ENCODE measurements around the gene OR10G4. TPM values are rescaled to one million over a fixed set of nuclear protein-coding genes. Genes with fewer than 3 reads are reported as not detected.

Gene OR10G4
- total RNA-seq, 1 experiment from 2014 or later: not detected

DNA sequence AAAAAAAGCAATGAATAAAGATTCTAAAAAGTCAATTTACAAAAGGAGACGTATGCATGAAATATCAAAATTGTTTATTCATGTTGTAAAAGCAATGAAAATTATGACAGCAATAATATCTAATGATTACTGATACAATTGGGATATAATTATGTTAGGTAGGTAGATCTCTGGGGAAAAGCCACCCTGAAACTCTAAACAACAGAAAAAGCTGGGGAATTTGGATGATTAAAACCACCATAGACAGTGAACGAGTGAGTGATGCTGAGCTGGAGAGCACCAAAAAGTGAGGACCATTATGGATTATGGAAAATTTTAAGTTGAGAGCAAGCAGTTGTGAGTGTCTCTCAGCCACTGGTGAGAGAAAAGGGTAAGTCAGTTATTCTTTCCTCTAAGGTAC, 13.7 kb downstream of the OR10G4 start, which contains the start of gene OR10G8:
TSS of gene OR10G8 (plus strand) at position 301 of the 400 bp plus-strand sequence. CDS start 2,825 bp downstream, outside the sequence.
- no TSS peak for BruUV-seq (replicated peaks)
- DNase-seq (ENCODE audit: low read depth, low spot score) (no peak), ATAC-seq (no peak)
- Histone ChIP-seq H3K27me3 (ENCODE audit: control insufficient read depth, insufficient read depth, low read length) (no peaks in the 10 kb centered on the region), H3K9me3 (ENCODE audit: control insufficient read depth, insufficient read depth, low read depth, low read length) (no peaks in the 10 kb centered on the region), H3K36me3 (ENCODE audit: control insufficient read depth, insufficient read depth, low read length) (no peaks in the 10 kb centered on the region), H3K4me1 (ENCODE audit: control insufficient read depth, insufficient read depth, low read length) (no peaks in the 10 kb centered on the region), H3K4me3 (ENCODE audit: low read depth in 2 of 2, low read length in 2 of 2) (no peak within 1 kb of the TSS), H3K27ac (ENCODE audit: low read length) (no peak within 1 kb of the TSS)
- POLR2A ChIA-PET: no interaction called here
- intact Hi-C loops (cut with micrococcal nuclease; ENCODE audit: unreplicated experiment) (no loop called here), in situ Hi-C loops (cut with HindIII; ENCODE audit: low pct_unique_long_range_greater_than_20kb, low sequenced_read_pairs) (no loop called here)
- TF ChIP-seq, protein P1, sequence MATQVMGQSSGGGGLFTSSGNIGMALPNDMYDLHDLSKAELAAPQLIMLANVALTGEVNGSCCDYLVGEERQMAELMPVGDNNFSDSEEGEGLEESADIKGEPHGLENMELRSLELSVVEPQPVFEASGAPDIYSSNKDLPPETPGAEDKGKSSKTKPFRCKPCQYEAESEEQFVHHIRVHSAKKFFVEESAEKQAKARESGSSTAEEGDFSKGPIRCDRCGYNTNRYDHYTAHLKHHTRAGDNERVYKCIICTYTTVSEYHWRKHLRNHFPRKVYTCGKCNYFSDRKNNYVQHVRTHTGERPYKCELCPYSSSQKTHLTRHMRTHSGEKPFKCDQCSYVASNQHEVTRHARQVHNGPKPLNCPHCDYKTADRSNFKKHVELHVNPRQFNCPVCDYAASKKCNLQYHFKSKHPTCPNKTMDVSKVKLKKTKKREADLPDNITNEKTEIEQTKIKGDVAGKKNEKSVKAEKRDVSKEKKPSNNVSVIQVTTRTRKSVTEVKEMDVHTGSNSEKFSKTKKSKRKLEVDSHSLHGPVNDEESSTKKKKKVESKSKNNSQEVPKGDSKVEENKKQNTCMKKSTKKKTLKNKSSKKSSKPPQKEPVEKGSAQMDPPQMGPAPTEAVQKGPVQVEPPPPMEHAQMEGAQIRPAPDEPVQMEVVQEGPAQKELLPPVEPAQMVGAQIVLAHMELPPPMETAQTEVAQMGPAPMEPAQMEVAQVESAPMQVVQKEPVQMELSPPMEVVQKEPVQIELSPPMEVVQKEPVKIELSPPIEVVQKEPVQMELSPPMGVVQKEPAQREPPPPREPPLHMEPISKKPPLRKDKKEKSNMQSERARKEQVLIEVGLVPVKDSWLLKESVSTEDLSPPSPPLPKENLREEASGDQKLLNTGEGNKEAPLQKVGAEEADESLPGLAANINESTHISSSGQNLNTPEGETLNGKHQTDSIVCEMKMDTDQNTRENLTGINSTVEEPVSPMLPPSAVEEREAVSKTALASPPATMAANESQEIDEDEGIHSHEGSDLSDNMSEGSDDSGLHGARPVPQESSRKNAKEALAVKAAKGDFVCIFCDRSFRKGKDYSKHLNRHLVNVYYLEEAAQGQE (IDR thresholded peaks at IDR 0.05; ENCODE audit: insufficient read depth in 1 of 2, low read depth in 2 of 2, low read length in 1 of 2): no peak
- TF ChIP-seq SIN3A (IDR thresholded peaks at IDR 0.05; ENCODE audit: borderline replicate concordance, insufficient read depth, low read depth, low read length) (no peak), POLR2AphosphoS5 (IDR thresholded peaks at IDR 0.05; ENCODE audit: low read depth, low read length) (no peak), TCF7L2 (IDR thresholded peaks at IDR 0.05; ENCODE audit: low read depth, low read length) (no peak)
- TF ChIP-seq, protein P2, sequence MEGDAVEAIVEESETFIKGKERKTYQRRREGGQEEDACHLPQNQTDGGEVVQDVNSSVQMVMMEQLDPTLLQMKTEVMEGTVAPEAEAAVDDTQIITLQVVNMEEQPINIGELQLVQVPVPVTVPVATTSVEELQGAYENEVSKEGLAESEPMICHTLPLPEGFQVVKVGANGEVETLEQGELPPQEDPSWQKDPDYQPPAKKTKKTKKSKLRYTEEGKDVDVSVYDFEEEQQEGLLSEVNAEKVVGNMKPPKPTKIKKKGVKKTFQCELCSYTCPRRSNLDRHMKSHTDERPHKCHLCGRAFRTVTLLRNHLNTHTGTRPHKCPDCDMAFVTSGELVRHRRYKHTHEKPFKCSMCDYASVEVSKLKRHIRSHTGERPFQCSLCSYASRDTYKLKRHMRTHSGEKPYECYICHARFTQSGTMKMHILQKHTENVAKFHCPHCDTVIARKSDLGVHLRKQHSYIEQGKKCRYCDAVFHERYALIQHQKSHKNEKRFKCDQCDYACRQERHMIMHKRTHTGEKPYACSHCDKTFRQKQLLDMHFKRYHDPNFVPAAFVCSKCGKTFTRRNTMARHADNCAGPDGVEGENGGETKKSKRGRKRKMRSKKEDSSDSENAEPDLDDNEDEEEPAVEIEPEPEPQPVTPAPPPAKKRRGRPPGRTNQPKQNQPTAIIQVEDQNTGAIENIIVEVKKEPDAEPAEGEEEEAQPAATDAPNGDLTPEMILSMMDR (IDR thresholded peaks at IDR 0.05): no peak
- CTCF ChIA-PET: no interaction called here

DNA sequence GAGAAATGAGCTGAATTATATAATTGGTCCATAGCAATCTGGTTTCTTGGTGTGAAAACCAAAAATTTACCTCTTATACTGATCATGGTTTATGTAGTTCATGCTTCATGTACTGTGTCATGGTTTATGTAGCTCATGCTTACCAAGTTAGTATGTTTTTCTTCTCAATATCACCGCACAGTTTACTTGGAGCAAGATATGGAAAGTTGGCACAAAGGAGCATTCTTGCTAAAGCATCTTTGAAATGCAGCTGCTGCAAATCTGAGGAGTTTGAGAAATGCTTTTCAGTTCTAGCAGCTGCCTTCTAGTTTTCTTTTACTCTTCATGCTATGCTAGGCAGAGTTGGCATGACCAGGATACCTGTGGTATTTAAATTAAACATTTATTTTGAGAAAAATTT, 23.9 kb downstream of the OR10G4 start:
- no peaks in the 10 kb centered on the region for H3K27me3 ChIP-seq (ENCODE audit: control insufficient read depth, insufficient read depth, low read length)
- no peak for DNase-seq (ENCODE audit: low read depth, low spot score)
- intact Hi-C loops (cut with micrococcal nuclease; ENCODE audit: unreplicated experiment) (no loop called here), in situ Hi-C loops (cut with HindIII; ENCODE audit: low pct_unique_long_range_greater_than_20kb, low sequenced_read_pairs) (no loop called here)
- no peaks in the 10 kb centered on the region for H3K36me3 ChIP-seq (ENCODE audit: control insufficient read depth, insufficient read depth, low read length)
- no peaks in the 10 kb centered on the region for H3K9me3 ChIP-seq (ENCODE audit: control insufficient read depth, insufficient read depth, low read depth, low read length)
- no peak for ATAC-seq
- H3K27ac ChIP-seq (ENCODE audit: low read length): no peak overlapping the region
- no peaks in the 10 kb centered on the region for H3K4me1 ChIP-seq (ENCODE audit: control insufficient read depth, insufficient read depth, low read length)
- no TSS peak for BruUV-seq (replicated peaks)
- POLR2A ChIA-PET: no interaction called here
- CTCF ChIA-PET: no interaction called here
- H3K4me3 ChIP-seq (ENCODE audit: low read depth in 2 of 2, low read length in 2 of 2): no peak overlapping the region
- TF ChIP-seq, protein P1 (IDR thresholded peaks at IDR 0.05; ENCODE audit: insufficient read depth in 1 of 2, low read depth in 2 of 2, low read length in 1 of 2): no peak
- TF ChIP-seq TCF7L2 (IDR thresholded peaks at IDR 0.05; ENCODE audit: low read depth, low read length) (no peak), POLR2AphosphoS5 (IDR thresholded peaks at IDR 0.05; ENCODE audit: low read depth, low read length) (no peak), SIN3A (IDR thresholded peaks at IDR 0.05; ENCODE audit: borderline replicate concordance, insufficient read depth, low read depth, low read length) (no peak)
- TF ChIP-seq, protein P2 (IDR thresholded peaks at IDR 0.05): no peak

Measured in Panc1 (cell line).